Stimulated activated CD4-positive, alpha-beta T cell treated with anti-CD3 and anti-CD28 coated beads, Interleukin-4, amount 100 ng/mL, for 24 hours (primary cell): ENCODE measurements around the gene ZNF584.
"Not testable (repeated sequence)": the region's sequence is repeated elsewhere in the genome, so short reads cannot be mapped to it uniquely, and the experiment has no call there.

ENCODE experiments used
- DNase-seq: peaks from one replicate; pipeline ENCODE4 v3.0.0-alpha.2; 2020

The ZNF584 gene

DNA sequence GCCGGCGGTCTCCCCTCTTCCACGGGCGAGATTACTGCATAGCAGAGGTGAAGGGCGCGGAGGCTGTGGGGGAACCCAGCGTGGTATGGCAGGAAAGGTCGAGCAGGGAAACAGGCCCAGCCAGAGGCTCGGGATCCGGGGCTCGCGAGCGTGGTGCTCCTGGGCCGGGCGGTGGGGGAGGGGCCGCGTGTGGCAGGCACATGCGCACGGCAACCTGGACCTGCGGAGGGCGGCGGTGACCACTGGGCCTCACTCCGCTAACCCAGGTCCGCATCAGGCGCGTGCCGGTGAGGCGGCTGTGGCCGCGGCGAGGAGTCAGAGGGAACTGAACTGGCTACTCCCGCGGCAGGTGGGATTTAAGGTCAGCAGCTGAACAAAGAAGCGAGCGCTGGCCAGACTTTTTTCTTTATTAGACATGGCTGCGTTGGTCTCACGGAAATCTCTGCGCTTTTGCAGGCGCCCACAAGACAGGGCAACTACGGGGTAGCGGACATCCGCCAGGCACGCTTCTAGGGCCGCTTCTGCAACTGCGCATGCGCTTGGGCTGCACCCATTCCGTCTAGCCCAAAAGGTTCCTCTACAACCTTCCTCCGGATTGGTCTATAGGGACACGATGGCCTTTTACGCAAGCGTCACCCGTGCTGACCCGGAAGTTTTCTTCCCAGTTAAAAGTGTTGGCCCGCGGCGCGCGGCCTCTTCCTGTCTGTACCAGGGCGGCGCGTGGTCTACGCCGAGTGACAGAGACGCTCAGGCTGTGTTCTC lies 21.7 kb upstream of the ZNF584 start, which contains the start of gene RPS5:
RPS5 (plus strand) TSS at position 694 of the 762 bp plus-strand sequence. CDS start 869 bp downstream, outside the sequence.
- DNase-seq = peak; percentile 97

DNA sequence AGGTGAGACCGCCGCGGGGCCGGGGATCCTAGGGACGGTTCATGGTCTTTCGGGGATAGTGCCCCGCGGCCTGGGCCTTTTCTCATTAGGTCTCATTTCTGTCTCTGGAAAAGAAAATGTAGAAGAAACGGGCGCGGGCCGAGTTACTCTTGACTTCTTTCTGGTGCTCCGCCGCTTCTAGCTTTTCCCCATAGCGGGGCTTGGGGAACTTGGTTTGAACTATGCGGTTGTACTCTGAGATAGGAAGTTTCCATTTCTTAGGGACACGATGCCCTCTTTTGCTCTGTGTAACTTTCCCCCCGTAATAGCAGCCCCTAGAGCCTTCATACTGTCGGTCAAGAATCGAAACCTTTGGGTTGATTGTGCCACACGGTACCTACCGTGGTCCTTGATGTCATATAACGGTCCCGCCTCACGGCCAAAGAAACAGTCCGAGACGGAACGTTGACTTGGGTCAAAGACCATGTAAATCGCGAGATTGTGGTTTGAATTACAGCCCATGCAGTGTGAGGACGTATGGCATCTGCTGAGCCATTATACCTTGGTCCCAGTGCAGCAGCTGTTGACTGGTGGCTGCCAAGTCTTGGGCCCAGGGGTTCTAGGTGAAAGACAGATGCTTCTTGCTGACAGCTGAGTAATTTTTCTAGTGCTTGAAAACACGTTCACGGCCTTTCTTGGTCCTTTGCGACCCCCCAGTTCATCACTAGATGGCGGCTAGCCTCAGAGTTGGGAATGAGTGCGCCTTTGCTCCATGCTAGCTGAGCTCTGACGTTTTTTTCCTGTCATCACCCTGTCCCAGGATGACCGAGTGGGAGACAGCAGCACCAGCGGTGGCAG lies 20.9 kb upstream of the ZNF584 start:
- DNase-seq = no peak

DNA sequence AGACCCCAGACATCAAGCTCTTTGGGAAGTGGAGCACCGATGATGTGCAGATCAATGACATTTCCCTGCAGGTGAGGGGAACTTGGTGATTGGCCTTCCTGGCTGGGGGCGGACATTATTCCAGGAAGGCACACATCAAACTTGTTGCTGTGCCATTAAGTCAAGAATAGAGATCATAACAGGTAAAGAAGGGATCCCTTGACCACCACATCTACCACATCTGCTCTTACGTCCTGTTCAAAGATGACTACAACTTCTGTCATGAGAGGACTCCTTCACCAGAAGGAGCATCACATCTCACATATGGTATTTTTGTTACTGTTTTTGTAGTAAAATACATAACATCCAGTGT lies 20.3 kb upstream of the ZNF584 start:
- DNase-seq = no peak

DNA sequence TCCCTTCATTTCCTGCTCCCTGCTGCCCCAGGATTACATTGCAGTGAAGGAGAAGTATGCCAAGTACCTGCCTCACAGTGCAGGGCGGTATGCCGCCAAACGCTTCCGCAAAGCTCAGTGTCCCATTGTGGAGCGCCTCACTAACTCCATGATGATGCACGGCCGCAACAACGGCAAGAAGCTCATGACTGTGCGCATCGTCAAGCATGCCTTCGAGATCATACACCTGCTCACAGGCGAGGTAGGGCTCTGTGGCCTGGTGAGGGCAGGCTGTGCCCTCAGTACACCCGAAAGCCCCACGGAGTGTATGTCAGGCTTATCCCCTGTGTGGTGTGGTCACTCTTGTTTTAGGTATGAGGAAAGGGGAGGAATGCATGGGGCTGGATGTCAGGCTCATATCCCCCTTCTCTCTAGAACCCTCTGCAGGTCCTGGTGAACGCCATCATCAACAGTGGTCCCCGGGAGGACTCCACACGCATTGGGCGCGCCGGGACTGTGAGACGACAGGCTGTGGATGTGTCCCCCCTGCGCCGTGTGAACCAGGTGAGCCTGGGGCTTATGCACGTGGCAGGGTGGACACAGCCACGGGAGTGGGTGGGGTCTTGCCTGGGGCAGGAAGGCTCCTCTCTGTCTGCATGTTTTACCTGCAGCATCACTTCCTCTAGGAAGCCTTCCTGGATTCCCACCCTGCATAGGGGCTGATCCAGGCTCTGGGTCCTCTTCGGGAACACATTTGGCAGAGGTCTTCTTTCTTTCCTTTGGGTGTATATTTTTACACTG lies 15.3 kb upstream of the ZNF584 start:
- DNase-seq = no peak

DNA sequence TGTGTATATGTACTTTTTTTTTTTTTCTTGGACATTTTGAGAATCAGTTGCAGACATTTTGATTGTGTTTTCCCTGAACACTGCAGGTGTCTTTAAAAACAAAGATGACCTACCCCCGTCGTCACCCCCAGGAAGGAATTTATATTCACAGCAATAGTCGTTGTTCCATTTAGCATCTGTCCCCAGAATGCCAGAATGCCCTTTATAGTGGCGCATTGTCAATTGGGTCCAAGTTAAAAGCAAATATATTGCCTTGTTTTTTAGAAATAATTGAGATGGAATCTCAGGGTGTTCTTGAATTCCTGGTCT lies 14.8 kb upstream of the ZNF584 start:
- no peak for DNase-seq

DNA sequence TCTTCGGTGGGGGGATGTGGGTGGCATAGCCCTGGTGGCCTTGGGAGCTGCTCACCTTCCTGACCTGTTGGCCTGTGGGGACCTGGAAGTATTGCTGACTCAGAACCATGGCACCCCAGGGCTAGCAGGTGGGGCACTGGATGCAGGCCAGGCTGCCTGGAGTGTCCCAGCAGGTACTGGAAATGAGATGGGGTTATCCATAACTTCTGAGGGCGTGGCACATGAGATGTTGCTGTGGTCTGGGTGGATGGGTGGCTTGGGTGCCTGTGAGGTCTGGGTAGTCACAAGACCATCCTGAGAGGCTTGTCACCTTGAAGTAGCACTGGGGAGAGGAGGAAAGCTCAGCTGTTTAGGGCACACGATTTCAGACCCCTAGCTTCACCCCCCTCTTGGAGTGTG lies 13.6 kb upstream of the ZNF584 start:
- DNase-seq = no peak

DNA sequence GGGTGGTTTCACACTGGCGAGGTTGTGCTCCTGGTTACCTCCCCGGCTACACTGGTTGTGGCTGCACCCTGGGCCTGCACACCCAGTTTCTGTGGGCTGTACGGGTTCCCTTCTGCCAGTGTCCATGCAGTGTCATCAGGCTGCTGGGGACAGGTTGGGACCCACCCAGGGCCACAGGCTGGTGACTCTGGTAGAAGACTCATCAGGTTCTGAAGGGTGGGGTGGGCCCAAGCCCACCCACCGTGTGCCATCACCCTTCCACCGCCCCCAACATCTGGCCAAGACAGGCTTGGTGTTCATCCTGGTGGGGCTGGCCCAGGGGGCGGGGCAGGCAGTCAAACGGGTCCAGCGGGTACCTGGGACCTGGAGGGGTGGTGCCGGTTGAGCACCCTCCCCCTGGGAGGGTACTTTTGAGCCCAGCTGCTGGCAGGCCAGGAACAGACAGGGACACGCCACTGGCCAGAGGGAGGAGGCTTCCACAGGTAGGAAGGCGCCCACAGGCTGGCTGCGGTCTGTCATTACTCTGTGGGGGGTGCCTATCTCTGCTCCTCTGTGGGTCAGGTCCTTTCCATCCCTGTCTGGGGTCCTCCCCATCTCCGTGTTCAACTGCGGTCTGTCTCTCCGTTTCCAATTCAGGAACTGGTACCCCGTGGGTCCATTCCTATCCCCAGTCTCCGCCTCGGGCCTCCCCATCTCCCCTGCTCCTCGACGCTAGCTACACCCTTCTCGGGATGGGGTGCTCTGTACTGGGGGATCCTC lies 13.1 kb upstream of the ZNF584 start, which contains the start of gene RNF225:
RNF225 (plus strand) TSS at position 437 of the 759 bp plus-strand sequence. CDS start 434 bp downstream, outside the sequence.
- DNase-seq = no peak

DNA sequence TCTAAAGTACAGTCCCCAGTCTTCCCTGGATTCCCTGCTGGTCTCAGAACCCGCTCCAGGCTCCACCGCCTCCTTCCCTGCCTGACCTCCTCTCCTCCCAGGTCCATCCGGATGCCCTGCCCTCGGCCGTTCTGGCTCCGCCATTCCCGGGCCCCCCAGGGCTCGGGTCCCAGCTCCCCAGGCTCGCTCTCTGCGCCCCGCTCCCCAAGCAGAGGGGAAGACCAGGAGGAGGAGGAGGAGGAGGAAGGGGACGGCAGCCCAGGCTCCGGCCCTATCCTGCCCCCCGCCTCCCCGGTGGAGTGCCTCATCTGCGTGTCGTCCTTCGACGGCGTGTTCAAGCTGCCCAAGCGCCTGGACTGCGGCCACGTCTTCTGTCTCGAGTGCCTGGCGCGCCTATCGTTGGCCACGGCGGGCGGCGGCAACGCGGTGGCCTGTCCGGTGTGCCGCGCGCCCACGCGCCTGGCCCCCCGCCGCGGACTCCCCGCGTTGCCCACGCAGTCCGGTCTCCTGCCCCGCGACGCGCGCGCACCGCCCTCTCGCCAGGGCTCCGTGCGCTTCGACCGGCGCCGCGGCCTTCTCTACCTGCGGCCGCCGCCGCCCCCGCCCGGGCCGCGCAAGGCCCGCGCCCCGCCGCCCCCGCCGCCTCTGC lies 12.3 kb upstream of the ZNF584 start:
- no peak for DNase-seq

DNA sequence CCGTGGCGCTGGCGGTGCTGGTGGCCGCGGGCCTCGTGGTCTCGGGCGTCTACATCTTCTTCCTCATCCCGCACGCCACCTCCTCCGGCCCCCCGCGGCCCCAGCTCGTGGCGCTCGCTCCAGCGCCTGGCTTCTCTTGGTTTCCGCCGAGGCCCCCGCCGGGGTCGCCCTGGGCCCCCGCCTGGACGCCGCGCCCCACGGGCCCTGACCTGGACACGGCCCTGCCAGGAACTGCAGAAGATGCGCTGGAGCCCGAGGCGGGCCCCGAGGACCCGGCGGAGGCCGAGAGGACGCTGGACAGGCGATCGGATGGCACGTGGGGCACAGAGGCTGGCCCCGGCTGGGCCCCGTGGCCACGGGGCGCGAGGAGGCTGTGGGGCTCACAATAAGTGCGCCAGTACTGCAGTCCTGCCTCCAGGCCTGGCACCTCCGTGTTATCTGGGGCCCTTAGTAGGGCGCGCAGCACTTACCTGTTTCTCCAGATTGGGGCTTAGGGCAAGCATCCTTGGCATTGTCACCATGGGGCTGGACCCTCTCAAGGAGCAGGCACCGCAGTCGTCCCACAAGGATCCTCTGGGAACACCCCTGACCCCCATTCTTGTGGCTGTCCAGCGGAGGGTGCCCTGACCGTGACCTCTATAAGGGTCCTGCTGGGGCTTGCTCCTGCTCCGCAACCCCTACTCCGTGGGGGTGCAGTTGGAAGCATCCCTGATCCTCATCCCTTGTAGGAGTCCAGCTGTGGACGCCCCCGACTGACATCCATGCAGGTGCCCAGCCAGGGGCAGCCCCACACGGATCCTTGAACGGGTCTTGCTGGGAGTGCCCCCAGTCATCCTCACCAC lies 11.5 kb upstream of the ZNF584 start:
- DNase-seq = no peak

DNA sequence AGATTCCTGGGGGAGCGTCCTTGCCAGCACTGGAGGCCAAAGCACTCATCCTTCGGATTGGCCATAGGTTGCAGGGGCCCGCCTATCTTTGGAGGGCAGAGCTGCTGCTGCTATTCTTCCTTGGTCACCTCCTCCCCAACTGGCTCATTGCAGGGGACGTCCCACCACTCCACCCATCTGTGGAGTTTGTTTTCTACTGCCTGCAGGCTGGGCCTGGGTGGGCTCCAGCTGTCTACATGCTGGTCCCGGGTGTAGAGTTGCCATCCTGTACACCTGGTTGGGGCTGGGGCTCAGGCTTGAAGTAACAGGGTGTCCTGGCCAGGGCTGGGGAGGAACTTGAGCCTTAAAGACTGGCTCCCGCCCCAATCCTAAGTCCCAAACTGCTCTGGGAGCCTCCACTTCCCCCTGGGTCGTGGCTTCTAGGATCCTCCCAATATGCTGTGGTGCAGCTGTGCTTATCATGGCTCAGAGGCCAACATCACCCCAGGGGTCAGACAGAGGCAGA lies 10.9 kb upstream of the ZNF584 start:
- no peak for DNase-seq

DNA sequence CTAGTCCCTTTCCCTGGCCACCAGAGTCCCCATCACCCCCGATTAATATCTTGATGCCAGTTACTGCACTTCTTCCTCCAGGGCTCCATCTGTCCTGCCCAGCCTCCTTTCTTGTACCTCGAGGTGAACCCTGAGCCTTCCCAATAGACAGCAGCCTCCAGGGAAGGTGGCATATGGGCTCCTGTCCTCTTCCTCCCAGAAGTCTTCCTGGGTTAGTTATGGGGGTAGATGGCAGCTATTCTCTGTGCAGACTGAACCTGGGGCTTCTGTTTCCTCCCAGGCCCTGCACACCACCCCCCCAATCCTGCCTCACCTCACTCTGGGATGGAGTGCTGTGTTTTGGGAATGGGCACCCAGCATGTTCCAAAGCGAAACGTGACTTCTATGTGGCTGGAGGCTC lies 10.4 kb upstream of the ZNF584 start:
- no peak for DNase-seq

DNA sequence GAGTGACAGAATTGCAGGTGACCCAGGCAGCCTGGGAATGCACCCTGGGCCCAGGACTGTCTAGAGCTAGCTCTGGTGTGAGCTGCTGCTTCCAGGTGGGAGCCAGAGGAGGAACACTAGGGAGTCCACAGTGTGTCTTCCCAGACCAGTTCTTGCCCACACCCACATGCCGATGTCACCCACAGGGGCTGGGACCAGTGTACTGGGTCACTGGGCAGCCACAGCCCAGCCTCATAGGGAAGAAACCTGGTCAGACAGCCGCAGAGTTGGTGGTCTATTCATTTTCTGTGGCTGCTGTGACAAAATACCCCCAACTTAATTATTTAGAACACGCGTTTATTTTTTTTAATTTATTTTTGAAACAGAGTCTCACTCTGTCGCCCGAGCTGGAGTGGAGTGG lies 9.9 kb upstream of the ZNF584 start:
- no peak for DNase-seq

DNA sequence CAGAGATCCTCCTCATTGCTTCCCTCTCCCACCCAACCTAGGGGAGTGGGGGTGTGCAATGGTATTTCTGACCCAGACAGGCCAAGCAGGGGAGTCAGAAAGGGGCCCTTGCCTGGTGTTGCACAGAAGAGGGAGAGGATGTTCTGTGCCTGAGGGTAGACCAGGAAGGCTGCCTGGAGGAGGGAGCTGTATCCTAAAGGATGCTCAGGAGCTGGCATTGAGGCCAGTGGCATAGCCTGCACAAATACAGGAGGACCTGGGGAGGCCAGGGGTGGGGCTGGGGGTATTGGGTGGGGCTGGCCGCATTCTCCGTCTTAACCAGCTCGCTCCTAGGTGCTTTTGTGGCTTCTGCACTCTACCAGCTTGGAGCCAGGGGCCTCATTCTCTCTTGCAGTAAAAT lies 8.5 kb upstream of the ZNF584 start:
- no peak for DNase-seq

DNA sequence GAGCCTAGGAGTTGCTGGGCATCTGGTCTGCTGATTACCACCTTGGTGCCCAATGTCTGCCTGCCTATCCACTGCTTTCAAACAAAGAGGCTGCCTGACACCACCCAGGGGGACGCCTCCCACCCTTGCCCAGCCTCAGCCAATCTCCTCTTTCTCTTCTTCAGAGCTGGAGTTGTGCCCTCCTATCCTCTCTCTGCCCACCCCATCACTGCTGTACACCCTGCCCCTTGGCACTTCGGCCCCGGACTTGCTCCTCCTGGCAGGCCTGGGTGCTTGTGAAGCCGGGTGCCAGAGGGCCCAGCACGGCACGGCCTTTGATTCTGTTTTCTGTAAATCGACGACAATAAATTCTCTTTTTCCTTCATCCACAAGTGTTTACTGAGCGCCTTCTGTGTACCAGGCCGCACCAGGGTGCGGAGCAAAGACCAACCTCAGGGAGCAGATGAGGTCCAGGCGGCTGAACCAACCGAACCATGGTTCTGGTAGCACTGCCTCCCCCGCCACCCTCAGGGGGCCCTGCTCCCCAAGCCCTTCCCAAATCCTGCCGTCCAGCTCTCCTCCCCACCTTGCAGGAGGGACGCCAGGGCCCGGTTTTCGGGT lies 8.0 kb upstream of the ZNF584 start:
- no peak for DNase-seq

DNA sequence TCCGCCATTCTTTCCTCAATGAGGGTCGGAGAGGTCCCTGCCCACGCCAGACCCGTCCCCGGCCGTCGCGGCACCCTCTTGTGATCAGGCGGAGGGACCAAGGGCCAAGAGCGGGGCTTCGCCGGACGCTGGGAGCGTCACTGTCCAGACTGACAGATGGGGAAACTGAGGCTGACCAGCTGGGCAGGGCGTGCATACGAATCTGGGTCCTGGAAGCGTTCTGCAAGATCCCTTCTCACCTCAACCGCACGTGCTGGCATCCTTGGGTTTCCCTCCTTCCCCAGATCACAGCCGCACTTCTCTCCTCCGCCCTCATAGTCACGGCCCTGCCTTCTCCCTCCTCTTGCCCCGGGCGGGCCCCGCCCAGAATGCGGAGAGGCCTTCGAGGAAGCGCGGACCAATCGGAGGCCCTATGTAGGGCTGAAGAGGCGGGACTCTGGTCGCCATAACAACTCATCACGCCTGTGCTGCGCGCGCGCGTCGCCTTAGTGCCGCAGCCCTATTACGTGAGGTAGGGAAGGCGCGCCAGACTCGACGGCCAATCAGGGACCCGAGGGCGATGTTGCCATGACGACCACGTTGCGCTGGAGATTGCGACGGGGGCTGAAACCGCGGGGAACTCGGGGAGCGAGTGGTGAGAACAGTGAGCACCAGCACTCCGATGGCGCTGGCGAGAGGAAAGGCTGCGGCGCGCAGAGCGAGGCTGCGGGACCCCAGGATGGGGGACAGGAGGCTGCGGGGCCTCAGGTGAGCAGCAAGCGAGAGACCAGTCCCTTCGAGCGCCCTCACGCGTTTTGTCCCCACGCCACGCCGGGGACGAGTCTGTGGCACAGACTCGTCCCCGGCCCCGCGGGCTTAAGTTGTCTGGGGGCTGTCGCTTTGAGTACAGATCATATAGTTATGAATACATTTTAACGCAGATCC lies 7.3 kb upstream of the ZNF584 start:
- peak; percentile 99 for DNase-seq

DNA sequence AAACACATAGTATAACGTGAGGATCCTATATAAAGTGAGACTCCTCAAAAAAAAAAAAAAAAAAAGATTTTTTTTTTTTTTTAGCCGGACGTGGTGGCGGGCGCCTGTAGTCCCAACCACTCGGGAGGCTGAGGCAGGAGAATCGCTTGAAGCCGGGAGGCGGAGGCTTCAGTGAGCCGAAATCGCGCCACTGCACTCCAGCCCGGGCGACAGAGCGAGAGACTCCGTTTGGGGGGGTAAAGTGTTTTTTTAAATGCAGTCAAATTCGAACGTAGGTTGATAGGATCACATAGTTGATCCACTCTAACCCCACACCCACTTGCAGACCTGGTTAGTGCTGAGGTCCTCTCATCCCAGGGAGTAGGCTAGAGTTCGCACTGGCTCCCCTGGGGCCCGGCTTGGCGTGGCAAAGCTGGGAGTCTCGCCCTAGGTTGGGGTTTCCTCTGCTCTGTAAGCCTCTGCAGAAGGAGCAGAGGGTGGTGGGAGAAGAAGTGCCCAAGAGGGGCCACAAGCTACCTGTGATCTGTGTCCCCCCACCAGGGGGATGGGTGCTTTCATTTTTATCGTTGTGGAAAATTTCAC lies 6.5 kb upstream of the ZNF584 start:
- DNase-seq = no peak

DNA sequence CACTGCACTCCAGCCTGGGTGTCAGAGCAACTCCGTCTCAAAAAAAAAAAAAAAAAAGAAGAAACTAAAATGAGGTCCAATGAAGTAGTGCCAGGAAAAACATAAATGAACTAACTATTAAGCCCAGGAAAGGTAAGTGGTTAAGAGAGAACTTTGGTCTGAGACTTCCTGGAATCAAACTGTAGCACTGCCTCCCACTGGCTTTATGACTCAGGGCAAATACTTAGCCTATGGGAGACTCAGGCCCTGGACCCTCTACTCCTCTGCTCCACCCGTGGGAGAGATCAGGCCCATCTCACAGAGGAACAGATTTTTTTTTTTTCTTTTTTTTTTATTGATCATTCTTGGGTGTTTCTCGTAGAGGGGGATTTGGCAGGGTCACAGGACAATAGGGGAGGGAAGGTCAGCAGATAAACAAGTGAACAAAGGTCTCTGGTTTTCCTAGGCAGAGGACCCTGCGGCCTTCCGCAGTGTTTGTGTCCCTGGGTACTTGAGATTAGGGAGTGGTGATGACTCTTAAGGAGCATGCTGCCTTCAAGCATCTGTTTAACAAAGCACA lies 4.5 kb upstream of the ZNF584 start:
- DNase-seq = not testable (repeated sequence)

DNA sequence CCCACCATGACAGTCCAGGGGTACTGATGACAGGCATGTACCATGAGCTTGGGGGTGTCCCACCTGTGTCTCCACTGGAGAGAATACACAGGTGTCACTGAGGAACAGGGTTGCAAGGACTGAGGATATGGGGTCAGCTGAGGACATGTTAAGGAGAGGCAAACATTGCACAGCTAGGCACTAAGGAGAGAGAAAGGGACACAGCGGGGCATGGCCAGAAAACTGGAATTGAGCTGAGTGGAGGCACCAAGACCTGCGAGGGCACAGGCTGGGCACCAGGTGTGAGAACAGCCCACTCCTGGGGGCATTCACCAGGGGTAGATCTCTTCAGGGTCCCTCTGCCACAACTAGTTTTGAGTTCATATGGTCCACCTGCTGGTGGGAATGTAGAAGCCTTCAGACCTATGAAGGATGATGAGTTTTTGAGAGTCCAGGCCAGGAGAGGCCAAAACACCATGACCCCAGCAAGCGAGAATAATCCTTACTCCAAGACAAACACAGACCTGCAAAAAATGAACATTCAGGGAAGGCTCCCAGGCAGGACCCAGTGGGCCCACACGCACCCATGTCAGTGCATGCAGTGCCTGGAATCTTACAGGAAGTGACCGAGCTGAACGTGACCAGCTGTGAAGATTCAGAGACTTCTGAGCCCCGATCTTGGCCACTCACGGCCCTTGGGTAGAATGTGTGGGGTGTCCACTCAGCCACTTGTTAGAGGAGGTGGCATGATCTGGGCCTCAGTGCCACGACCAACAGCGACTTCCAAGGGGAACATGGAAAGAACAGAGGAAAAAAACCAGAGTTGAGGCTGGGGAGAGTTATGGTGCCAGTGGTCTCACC lies 1.4 kb upstream of the ZNF584 start:
- no peak for DNase-seq
